HG02885 (cell line): Measurements from ENCODE around the gene SYNE2.

Experiments
- ATAC-seq: cut with Tn5 transposase; IDR thresholded peaks from one replicate; pipeline ENCODE4 v1.9.1; 2021; ENCODE audit warnings: mild to moderate bottlenecking; ENCODE audit not compliant: unreplicated experiment, poor library complexity

SYNE2 gene

DNA sequence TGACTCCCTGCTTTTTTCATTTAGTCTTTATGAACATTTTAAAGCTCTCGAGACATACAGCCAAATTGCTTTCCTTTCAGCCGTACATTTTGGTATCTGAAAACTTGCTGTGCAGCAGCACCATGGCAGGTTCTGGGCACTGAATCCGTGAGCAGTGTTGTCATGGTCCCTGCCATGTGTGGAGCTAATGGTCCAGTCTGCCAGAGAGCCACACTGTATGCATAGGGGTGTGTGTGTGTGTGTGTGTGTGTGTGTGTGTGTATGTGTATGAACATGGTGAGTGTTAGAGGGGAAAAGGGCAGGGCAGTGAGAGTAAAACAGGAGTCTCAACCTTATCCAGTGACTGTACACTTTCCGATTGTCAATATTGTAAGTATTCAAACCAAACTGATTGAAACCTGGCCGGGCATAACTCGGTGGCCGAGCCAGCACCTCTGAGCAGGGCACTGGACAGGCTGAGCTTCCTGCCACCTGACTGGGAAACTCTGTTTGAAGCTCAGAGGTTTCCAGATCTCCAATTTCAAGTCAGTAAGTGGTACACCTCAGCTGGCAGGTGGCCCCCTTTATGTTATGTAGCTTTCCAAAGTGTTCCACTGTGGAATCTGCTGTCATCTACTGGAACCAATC lies 331.4 kb downstream of the SYNE2 start:
- no peak for ATAC-seq

DNA sequence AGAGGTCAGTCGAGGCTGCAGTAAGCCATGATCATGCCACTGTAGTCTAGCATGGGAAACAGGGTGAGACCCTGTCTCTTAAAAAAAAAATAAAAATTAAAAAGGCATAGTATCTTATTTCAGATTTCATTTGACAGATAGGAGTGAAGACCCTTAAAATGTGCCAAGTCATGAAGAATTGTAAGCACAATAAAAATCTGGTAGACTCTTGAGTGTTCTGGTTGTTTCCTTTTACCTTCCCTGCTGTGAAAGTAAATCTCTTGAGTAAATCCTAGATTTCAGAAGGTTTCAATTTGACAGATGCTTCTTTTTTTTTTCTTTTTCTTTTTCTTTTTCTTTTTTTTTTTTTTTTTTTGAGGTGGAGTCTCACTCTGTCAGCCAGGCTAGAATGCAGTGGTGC lies 332.4 kb downstream of the SYNE2 start:
- no peak for ATAC-seq

DNA sequence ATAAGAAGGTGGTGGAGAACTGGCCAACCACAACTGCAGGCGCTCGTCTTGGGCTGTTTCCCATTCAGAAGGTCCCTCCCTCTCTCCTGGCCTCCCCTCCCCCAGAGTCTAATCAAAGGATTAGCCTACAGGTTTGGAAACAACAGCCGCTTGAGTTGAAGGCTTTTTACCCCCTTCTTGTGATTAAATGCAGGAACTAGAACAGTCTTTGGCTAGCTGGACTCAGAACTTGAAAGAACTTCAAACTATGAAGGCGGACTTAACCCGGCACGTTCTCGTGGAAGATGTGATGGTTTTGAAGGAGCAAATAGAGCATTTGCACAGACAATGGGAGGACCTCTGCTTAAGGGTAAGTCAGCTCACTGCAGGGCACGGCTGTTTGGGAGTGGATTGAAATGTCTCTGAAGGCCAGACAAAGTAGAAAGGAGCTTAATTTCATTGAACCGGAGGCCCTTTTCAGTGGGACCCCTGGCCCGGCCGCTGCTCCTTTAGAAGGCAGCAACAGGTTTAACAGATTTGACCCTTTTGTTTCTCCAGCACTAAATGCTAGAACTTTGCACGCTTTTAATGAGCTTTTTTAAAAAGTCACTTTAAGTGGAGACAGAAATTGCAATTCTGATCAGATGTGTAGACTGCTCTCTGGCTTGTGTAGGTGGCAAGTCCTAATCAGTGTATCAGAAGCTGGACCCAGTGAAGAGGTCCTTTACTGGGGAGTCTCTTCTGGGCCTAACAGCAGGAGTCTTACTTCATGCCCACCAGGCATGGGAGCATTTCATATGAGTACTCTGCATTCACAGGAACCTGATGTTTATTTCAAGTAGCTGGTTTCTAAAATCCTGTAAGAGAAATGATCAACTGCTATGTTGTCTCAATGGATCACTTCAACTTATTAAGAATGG lies 333.7 kb downstream of the SYNE2 start:
- ATAC-seq = no peak

DNA sequence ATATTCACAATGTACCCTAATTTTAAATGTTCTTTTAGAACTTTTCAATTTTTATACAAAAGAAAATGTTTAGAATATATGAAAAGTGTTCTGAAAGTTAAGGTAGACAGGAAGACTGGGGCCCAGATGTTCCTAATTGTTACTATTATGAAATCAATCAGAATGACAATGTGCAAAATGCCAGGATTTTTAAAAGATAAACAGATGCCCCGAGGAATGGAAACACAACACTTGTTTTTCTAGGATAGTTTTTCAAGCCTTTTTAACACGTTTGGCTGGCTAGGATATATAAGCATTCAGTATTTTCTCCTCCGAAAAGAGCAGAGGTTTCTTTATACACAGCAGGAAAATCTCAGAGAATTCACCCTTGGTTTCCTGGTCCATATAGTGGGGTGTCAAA lies 334.5 kb downstream of the SYNE2 start:
- no peak for ATAC-seq

DNA sequence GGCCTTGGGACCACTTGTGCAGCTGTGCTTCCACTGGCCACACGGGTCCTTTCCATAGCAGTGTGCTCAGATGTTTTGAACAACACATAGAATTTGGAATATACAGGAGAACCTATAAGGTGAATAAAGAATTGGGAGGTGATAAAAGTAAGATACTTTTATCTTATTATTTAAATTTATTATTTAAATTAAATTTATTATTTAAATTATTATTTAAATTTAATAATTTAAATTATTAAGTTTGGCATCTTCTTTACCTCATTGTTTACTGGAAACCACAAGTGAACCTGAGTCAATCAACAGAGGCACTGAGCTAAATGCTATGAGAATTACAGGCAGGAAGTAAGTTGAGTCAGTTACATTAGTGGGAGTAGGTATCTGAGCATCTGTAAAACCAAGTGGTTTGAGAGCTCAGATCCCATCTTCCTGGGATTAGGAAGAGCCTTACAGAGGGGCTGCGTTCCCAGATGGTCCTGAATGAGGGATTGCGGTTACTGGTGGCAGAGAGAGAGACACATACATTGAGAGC lies 338.2 kb downstream of the SYNE2 start:
- ATAC-seq = no peak

DNA sequence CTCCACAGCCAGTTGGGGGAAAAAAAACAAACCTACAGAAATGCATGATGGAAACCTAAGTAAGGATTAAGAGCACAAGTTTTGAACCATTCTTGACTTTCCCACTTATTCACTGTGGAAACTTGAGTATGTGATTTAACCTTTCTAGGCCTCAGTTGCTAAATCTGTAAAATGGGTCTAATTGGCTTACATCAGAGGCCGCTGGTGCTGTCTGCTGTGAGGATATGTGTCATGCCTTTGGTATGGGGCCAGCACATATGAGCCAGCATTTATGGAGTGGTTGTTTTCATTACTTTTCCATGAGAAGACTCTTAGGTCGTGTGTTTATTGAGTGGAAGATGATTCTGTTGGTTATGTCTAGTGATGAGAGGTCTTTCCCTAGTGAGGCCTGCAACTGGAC lies 339.0 kb downstream of the SYNE2 start:
- ATAC-seq = no peak

DNA sequence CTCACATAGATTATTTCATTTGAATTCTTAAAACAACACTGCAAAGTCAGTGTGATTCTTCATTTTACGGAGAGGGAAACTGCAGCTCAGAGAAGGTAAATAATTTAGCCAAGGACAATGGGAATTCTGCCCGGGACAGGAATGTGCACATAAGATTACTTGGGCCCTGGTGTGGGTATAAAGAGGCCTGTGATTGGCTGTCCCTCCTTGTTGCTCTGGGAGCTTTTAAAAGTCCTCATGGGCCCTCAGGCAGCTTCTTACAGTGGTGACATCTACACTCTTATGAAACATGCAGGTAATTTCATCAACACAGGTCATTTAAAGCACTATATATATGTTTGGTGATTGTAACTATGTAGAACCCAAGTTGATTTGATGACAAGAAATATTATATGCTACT lies 341.0 kb downstream of the SYNE2 start:
- ATAC-seq = no peak

DNA sequence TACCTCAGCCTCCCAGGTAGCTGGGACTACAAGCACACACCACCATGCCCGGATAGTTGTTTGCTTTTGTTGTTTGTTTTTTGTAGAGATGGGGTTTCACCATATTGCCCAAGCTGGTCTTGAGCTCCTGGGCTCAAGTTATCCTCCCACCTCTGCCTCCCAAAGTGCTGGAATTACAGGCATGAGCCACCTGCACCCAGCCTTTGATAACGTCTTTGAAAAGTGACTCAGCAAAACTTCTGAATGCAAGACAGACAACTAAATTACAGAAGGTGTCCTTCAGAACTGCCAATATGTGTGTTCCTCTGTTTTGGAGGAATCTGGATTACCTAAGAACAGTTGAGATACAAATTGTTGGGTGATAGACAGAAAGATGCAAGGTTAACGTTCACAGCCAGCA lies 341.6 kb downstream of the SYNE2 start:
- no peak for ATAC-seq

DNA sequence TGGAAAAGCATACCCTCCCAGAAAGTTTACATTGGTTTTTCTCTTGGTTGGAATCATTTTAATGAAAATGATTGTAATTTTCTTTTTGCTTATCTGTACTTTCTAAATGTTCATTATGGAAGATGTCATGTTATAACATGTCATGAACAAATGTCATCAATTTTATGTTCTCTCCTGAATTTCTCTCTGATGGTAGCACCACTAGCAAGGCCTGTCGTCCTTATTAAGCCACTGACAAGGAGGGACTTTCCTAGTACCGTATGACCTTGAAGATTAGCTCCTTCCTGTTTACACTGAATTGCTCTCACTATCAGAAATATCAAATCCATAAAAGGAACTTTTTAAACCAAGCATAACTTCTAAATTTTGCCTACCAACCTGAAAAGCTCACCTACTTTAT lies 342.4 kb downstream of the SYNE2 start:
- ATAC-seq = no peak

DNA sequence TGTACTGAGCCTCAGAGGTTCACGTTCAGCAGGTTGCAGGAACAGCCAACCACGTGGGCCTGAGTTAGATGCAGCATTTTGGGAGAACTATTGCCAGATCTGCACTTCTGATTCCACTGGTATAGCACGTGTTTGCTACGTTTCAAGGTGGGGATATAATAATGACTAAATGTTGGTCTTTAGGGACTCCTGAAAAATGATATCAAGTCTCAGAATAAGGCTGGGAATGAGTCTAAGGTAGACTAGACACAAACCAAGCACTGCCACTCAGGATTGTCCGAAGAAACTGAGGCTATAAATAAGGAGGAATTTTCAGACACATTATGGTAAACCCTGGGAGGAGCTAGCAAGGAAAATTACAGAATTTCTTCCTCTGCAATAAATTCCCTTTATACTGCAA lies 343.3 kb downstream of the SYNE2 start:
- no peak for ATAC-seq

DNA sequence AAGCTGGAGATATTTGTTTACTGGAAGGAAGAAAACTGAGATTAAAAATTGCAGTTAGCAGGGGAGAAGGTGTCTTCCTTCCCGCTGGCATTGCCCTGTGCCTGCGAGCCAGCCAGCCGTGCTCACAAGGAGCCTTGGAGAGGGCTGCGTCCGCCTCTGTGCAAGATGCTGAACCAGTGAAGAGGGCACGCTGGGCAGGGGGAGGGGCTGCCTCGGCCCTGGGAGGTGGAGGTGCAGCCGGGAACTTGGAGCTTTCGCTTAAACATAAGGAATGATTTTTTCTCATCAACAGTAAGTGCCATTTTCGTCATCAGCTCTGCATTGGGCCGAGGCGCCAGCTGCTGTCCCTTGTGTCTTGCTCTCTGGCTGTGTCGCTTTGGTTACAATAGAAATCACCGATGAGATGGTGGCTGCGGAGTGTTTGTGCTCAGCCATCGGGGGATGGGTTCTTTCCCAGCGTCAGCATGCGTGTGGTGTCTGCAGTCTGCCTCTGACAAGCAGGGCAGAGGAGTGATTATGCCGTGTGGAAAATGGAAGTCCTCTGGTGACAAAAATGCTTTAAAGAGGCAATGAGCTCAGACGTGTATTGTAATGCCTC lies 344.1 kb downstream of the SYNE2 start:
- no peak for ATAC-seq

DNA sequence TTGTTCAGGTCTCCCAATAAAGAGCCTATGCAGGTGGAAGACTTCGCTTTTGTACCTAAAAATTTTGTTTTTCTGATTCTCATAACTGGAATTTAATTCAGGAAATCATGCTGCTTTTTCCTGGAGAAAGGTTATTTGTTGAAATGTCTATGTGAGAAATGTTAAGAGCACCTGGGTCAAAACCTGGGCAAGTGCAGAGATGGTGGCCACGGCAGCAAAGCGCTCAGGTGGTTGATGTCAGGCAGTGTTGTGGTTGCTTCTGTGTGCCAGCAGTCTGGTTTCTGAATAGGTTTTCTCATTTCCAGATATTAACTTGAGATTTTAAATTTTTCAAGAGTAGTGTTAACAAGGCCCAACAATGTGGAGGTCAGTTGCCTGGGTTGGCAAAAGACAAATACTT lies 345.2 kb downstream of the SYNE2 start:
- no peak for ATAC-seq

DNA sequence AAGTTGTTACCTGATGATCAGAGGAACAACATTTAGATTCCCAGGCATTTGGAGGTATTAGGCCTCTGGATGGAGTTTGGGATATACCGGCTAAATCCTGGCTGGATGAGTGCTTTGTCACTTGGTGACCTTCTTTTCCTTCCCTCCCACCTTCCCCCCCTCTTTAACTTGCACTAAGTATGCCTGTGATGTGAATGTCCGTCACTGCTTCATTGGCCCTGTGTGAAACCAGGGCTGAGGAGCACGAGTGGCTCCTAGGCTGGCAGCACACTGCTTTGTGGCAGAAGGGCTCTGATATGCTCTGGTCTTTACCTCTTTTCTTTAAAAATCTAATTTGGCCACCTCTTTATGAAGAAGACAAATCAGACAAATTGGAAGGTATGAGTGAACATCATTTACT lies 345.7 kb downstream of the SYNE2 start:
- no peak for ATAC-seq

DNA sequence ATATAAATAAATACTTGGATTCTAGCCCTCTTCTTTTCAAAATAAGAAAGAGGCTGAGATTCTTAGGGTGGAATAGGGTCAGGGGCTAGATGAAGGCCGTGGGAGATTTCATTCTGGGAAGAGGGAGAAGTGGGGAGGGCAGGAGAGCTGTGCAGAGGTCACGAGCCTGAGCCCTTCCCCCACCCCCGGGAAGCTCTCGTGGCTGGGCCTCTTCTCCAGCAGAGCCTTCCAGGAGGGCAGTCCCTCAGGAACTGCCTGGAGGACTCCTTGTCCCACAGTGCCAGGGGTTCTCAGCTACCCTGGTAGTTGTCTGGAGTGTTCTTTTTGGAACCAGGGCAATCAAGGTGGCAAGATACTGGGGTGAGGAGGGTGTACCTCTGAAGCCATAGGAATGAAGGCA lies 347.4 kb downstream of the SYNE2 start:
- no peak for ATAC-seq

DNA sequence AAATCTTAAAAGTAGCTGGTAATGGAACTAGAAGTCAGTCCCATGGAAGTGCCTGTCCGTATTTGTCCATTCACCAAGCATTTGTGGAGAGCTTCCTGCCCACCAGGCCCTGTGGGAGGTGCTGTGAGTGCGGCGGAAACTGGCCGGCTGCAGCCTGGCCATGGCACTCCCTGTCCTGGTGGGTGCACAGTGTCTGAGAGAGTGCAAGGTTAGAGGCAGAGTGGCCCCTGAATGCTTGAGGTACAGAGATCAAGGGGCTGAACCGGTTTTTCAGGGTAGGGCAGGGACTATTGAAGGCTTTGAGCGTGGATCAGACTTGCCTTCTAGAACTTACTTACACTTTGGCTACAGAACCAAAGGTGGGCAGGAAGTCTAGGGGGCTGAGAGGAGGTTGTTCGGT lies 348.5 kb downstream of the SYNE2 start:
- no peak for ATAC-seq

DNA sequence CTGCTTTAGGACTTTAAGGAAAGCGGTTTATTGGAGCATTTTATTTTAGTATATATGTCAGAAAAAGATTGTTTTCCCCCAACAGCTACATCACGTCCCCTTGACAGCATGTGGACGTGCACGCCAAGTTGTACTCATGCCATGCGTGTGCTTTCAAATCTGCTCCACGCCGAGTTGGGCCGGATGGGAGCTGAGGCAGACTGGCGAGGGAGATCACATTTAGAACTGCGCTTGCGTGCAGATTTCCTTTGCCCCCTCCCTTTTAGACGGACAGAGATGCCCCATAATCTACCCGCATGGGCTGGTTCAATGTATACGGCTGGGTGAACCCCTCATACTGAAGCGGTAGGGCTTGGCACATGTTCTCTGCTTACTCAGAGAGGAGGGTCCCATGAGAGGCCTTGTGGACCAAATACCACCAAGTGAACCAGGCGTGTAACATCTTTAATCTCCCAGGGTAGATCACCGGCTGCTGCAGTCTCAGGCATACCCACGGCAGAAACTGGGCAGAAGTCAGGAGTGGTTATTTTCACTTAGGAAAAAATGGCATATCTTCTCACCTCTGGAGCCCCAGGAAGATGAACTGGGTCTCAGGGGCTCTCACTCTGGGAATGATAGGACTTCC lies 349.2 kb downstream of the SYNE2 start:
- no peak for ATAC-seq

DNA sequence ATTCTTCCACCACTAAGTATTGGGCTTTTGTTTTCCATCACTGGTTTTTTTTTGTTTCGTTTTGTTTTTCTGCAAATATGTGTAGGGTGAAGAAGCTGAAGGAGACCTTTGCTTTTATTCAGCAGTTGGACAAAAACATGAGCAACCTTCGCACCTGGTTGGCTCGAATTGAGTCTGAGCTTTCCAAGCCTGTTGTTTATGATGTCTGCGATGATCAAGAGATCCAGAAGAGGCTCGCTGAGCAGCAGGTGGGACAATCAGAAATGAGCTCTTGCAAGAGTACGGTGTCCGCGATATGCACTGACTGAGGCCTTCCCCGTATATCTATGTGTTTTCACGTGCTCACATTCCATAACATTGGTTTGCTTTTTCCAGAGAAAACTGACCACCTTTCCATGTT lies 349.9 kb downstream of the SYNE2 start:
- ATAC-seq = no peak

DNA sequence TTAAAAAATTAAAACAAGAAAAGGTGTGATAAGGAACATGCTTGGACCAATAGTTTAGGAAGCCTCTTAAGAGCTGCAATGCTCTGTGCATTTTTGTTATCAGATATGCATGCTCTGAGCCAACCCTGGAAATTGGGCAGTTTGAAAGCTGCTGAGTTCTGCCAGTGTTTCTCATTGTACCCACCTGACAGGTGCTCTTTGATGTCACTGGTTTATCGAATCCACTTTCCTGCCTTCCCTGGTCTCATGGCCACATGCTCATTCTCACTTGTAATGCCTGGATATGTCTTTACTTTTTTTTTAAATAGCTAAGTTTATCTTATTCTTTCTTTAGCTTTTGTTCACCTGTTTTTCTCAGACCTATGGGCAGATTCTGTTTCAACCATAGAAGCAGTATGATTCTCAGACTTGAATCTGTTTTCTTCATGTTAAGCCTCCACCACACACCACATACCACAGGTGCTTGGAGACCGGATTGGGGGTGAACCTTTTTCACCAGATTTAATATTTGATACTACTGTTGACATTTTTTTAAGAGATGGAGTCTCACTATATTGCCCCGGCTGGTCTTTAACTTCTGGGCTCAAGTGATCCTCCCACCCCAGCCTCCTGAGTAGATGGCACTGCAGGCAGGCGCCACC lies 350.7 kb downstream of the SYNE2 start:
- ATAC-seq = no peak

DNA sequence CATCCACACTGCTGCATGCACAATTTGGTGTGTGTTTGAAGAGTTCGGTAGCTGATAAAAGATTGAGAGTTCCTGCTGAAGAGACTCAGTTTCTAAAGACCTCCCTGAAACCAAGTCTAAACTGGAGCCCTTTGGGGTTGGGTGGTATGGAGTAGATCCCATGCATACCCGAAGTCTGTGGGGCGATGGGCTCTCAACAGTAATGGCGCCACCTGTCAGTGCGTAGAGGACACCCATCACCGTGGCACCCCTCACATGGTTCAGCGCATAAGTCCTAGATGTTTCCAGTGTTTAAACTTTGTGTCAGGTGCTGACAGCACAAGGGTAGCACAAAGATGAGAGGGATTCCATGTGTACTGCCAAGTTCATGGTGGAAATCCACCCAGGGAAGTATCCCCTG lies 355.5 kb downstream of the SYNE2 start:
- no peak for ATAC-seq

DNA sequence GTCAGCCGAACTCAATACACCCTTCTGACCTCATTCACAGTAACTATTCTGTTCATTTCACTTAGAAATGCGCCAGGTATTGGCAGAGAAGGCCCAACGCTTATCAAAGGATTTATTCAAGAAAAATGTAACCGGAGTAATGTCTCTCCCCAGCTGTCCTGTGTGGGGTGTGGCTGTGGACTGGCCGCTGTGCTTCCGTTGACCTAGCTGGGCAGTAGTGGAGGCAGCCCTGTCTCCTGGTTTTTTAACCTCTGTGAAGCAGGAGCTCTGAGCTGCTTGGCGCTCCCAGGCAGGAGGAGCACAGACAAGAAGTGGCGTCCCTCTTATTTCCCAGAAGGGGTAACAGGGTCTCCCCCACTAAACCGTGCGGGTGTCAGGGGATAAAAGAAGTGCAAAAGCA lies 356.2 kb downstream of the SYNE2 start:
- no peak for ATAC-seq
